ENCODE measurements around the gene WDR74. TPM values are rescaled to one million over a fixed set of nuclear protein-coding genes. Genes with fewer than 3 reads are reported as not detected.
A peak's percentile ranks its signal among the peaks of the same experiment; 100 is the strongest.

The WDR74 gene
- total and polyA plus RNA-seq, 2 of the 13 experiments (the other 11 are each of a cell fraction or from before 2014, with no cell fraction given): 77.0 to 83.3 TPM

GRCh38 chr11:62880803-62881578 lies 41.6 kb upstream of the WDR74 start, which contains the start of gene SLC3A2 (continued):
- no peak for TF ChIP-seq SNAPC4 (CRISPR knock-in tag; IDR thresholded peaks at IDR 0.05)
- TF ChIP-seq ZNF766 (CRISPR knock-in tag; IDR thresholded peaks at IDR 0.05; ENCODE audit: borderline replicate concordance): no peak
- peak; percentile 49 for TF ChIP-seq XRCC5 (optimal IDR thresholded peaks at IDR 0.05; ENCODE audit: low read length)
- no peak for TF ChIP-seq ZNF253 (CRISPR knock-in tag; IDR thresholded peaks at IDR 0.05; ENCODE audit: borderline replicate concordance)
- peak; percentile 88 for TF ChIP-seq REPIN1 (CRISPR knock-in tag; IDR thresholded peaks at IDR 0.05; ENCODE audit: borderline replicate concordance, low read depth)
- TF ChIP-seq TCF12 (IDR thresholded peaks at IDR 0.05): no peak
- TF ChIP-seq TCF12 (CRISPR knock-in tag; IDR thresholded peaks at IDR 0.05): no peak
- peak; percentile 24 for TF ChIP-seq PAXIP1 (CRISPR knock-in tag; conservative IDR thresholded peaks at IDR 0.05)
- TF ChIP-seq AFF4 (CRISPR knock-in tag; IDR thresholded peaks at IDR 0.05): peak; percentile 78; the same call in 1 of the 2 replicates
- TF ChIP-seq BCL3 (CRISPR knock-in tag; IDR thresholded peaks at IDR 0.05): peak; percentile 76; the same call in 1 of the 2 replicates
- TF ChIP-seq PRMT3 (CRISPR knock-in tag; IDR thresholded peaks at IDR 0.05; ENCODE audit: borderline replicate concordance, low read depth): peak; percentile 48; the same call in 1 of the 2 replicates
- TF ChIP-seq ZNF292 (CRISPR knock-in tag; IDR thresholded peaks at IDR 0.05; ENCODE audit: borderline replicate concordance, low read depth): peak; percentile 88
- TF ChIP-seq STAG1 (CRISPR knock-in tag; IDR thresholded peaks at IDR 0.05): peak; percentile 63

Measured in HepG2 (cell line).